ENCODE results near the gene RABGAP1L.

GRCh38 chr1:174550296-174550695 is 391.0 kb downstream of the RABGAP1L start:
- no peak for TF ChIP-seq CTCF (conservative IDR thresholded peaks at IDR 0.05; ENCODE audit: low read length)
- TF ChIP-seq EZH2phosphoT487 (IDR thresholded peaks at IDR 0.05; ENCODE audit: borderline replicate concordance, low read depth, low read length), result no peak

All from OCI-LY7 (cell line).